Epithelial cell of esophagus (primary cell): ENCODE data around the gene ZCCHC14.
A peak's percentile ranks its signal among the peaks of the same experiment; 100 is the strongest.
"Not testable (repeated sequence)": the region's sequence is repeated elsewhere in the genome, so short reads cannot be mapped to it uniquely, and the experiment has no call there.

Source experiments
- DNase-seq: peaks from one replicate; pipeline ENCODE4 v3.0.0; 2010; ENCODE audit warnings: low read depth
- H3K4me3 ChIP-seq: 2 replicates; pipeline ENCODE4 v1.5.1; 2011; ENCODE audit warnings: mild to moderate bottlenecking, low read length, control low read depth
- TF ChIP-seq, protein P1 (sequence below): IDR thresholded peaks from 2 replicates; pipeline ENCODE4 v1.5.1; 2011; ENCODE audit warnings: low read depth, mild to moderate bottlenecking, low read length, control low read depth, inconsistent platforms; ENCODE audit not compliant: insufficient read depth; ENCODE audit errors: missing control alignments

The ZCCHC14 gene

DNA sequence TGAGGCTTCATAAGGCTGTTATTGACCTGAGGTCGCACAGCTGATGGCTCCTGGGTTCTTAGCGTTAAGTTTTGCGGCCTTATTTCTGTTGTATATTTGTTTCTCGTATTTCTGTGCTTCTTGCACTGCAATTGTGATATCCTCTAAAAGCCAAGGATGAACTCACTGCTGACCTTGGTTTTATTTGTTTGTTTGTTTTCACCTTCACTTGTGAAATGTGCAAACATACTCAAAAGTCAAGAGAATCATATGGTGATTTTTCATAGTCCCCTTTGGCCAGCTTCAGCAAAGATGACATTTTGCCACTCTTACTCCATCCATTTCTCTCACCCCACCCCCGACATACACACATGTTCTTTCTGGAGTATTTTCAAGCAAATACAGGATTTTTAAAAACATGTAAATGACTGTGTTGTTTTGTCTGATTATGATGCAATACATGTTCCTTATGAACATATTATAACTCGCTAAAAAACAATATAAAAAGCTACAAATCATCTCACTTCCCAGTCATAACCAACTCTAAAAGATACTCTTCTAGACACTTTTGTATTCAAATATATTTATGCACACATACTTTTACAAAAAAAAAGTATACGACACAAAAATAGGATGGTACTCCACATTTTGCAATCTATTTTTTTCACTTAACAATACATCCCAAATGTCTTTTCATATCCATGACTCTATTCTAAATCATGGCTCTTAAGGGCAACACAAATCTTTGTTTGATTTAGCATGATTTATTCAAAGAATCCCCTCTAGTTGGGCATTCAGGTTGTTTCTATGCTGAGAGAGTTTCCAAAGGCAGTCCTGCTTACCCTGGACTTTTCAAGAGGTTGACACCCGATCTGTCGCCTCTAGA is 5.7 kb upstream of the ZCCHC14 start:
- TF ChIP-seq, protein P1, sequence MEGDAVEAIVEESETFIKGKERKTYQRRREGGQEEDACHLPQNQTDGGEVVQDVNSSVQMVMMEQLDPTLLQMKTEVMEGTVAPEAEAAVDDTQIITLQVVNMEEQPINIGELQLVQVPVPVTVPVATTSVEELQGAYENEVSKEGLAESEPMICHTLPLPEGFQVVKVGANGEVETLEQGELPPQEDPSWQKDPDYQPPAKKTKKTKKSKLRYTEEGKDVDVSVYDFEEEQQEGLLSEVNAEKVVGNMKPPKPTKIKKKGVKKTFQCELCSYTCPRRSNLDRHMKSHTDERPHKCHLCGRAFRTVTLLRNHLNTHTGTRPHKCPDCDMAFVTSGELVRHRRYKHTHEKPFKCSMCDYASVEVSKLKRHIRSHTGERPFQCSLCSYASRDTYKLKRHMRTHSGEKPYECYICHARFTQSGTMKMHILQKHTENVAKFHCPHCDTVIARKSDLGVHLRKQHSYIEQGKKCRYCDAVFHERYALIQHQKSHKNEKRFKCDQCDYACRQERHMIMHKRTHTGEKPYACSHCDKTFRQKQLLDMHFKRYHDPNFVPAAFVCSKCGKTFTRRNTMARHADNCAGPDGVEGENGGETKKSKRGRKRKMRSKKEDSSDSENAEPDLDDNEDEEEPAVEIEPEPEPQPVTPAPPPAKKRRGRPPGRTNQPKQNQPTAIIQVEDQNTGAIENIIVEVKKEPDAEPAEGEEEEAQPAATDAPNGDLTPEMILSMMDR, result no peak
- H3K4me3 ChIP-seq, result no peak overlapping the region
- DNase-seq, result no peak

- not testable (repeated sequence) for DNase-seq, H3K4me3 ChIP-seq
These were observed 5.0 kb upstream of the ZCCHC14 start for GRCh38 chr16:87497767-87498290.

DNA sequence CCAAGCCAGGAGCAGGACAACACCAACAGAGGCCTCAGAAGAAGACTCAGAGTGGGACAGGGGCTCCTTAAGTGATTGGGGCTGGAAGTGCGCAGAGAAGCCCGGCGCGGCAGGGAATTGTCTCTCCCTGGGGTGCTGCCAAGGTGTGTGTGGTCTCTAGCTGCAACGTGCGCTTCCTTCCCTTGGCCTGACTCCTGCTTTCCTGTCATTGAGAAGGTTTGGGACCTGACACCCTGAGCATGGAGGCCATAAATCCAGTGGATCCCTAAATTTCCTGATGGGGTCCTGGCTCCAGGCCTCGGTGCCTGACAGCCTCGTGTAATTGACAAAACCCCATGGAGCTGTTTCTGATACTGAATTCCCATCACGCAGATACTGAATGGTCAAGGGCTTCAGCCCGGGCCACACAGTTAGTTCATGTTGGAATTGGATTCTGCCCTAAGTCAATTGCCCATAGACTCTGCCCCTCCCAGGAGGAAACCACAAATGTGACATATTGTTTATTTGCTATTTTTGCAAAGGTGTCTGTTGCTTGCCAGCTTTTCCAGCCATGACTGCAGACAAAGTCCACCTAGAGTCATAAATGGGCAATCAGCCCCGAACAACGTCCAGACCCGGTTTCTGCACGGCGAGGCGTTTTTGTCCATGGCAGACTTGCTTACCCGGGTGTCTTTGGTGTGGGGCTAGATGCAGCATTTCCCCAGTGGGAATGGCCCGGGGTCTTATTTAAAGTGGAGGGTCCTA is 4.4 kb upstream of the ZCCHC14 start:
- DNase-seq, H3K4me3 ChIP-seq: not testable (repeated sequence)

DNA sequence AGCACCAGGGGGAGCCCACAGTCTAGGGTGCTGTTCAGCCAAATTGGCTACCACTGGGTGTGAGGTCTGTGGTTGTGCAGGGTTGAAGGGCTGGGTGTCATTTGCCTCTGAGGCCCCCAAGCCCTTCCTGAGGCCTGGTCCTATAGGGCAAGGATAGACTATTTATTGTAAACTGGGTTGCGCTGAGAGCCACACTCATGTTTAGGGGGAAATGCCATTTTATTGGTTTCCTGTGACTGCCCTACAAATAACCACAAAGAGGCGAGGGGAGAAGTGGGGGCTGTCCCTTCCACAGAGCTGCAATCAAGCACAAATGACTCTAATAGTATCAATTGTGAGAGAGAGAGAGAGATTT is 3.6 kb upstream of the ZCCHC14 start:
- DNase-seq, result no peak
- TF ChIP-seq, protein P1, result no peak
- no peak overlapping the region for H3K4me3 ChIP-seq

DNA sequence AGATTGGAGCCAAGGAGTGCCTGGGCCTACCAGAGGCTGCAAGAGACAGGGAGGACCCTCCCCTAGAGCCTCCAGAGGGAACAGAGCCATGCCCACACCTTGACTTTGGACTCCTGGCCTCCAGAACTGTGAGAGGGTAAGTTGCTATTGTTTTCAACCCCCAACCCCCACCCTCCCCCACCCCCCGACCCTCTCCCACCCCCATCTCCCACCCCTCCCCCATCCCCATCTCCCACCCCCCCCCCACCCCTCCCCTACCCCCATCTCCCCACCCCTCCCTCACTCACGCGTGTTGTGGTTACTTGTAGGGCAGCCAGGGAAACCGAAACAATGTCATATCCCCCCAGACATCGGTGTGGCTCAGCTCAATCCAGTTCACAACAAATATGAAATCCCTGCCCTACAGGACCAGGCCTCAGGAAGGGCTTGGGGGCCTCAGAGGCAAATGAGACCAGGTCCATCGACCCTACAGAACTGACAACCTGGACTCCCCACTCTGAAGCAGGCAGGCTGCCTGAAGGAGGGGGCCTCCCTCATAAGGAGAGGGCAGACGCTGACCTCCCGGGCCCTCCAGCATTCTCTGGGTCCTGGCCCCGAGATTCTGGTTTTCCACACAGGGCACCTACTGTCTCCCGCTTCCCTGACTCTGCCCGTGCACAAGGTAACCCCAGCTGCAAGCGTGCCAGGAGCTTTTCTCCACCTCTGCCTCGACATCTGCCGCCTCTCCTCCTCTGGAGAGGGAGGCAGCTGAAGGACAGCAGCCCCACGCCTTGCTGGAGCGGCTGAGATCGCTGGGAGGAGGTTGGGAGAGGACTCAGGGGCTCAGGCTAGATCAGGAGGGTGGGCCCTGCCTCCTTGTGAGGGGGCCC is 3.0 kb upstream of the ZCCHC14 start:
- TF ChIP-seq, protein P1, result no peak
- H3K4me3 ChIP-seq, result no peak overlapping the region
- DNase-seq, result no peak

GRCh38 chr16:87493608-87494280 is 920 bp upstream of the ZCCHC14 start:
- TF ChIP-seq, protein P1, result no peak
- peak overlapping the region; percentile 49 for H3K4me3 ChIP-seq
- peak; percentile 27 for DNase-seq

GRCh38 chr16:87492291-87492630 is 563 bp downstream of the ZCCHC14 start:
- TF ChIP-seq, protein P1, result no peak
- no peak for DNase-seq
- no peak overlapping the region for H3K4me3 ChIP-seq
